SU-DHL-6 (cell line): ENCODE data around the gene ETS1.

Source experiments
- CTCF ChIP-seq: fragments of 200-600 bp; sonication (generic); IDR thresholded peaks from one replicate; pipeline ENCODE4 v1.5.1; 2017; ENCODE audit warnings: antibody characterized with exemption, mild to moderate bottlenecking, low read length, moderate library complexity; ENCODE audit not compliant: insufficient read depth, poor library complexity, severe bottlenecking
- EZH2phosphoT487 ChIP-seq: fragments of 200-600 bp; sonication (generic), shearing (Covaris generic); conservative IDR thresholded peaks from 2 replicates; pipeline ENCODE4 v1.6.1; 2018; ENCODE audit warnings: mild to moderate bottlenecking, antibody characterized with exemption, low read length, moderate library complexity, mixed read lengths

GRCh38 chr11:128465531-128465930 lies 121.8 kb downstream of the ETS1 start:
- TF ChIP-seq CTCF (no peak), EZH2phosphoT487 (no peak)
